B cell (primary cell): Measurements from ENCODE around the gene LTB. TPM values are rescaled to one million over a fixed set of nuclear protein-coding genes. Genes with fewer than 3 reads are reported as not detected.
A peak's percentile ranks its signal among the peaks of the same experiment; 100 is the strongest.

Experiments
- ATAC-seq: fragments of 200-7000 bp; cut with Tn5 transposase; one replicate; pipeline ENCODE4 v1.10.0; 2021; ENCODE audit warnings: low read depth, mild to moderate bottlenecking, moderate number of reproducible peaks, moderate library complexity
- CTCF ChIA-PET: fragments of 350-600 bp; sonication (Branson Sonifier 250); formaldehyde crosslinking; loops from one replicate; lab custom pipeline; 2021; ENCODE audit warnings: antibody characterized with exemption, inconsistent platforms; lab: Charles Lee
- POLR2A ChIA-PET: fragments of 350-600 bp; sonication (Branson Sonifier 250); formaldehyde crosslinking; loops from one replicate; lab custom pipeline; 2021; ENCODE audit warnings: antibody characterized with exemption; lab: Charles Lee
- DNase-seq: peaks from one replicate; pipeline ENCODE4 v3.0.0; 2013
- H2AFZ ChIP-seq: 2 replicates; pipeline ENCODE4 v1.6.1; 2012; ENCODE audit warnings: mild to moderate bottlenecking, low read depth, low read length; ENCODE audit not compliant: insufficient read depth, poor library complexity, severe bottlenecking
- H3K27ac ChIP-seq, 2 donors: 1 replicate in 1 of 2; 2 replicates in 1 of 2; pipeline ENCODE4 v1.5.1; 2012 to 2013; ENCODE audit warnings: low read length in 2 of 2, mild to moderate bottlenecking in 2 of 2, moderate library complexity in 1 of 2
- H3K27me3 ChIP-seq, 4 experiments: fragments of 200-600 bp in 1 of 4; sonication (generic) in 1 of 4; replicated peaks in 1 of 4; 1 replicate in 2 of 4; 2 replicates in 2 of 4; pipeline versions ENCODE4 v1.6.1 to v1.7.0; 2013 to 2016; ENCODE audit warnings: low read length in 3 of 4, mild to moderate bottlenecking in 2 of 4, mixed read lengths in 1 of 4, moderate library complexity in 1 of 4; ENCODE audit not compliant: insufficient read depth in 4 of 4, control insufficient read depth in 3 of 4; ENCODE audit errors: control extremely low read depth in 1 of 4
- H3K36me3 ChIP-seq, 2 experiments: replicated peaks in 1 of 2; 1 replicate in 1 of 2; 2 replicates in 1 of 2; pipeline versions ENCODE4 v1.6.1 to v1.7.1; 2013; ENCODE audit warnings: low read length in 1 of 2; ENCODE audit not compliant: insufficient read depth in 2 of 2, control insufficient read depth in 1 of 2; ENCODE audit errors: control extremely low read depth in 1 of 2, extremely low read depth in 1 of 2
- H3K4me1 ChIP-seq, 2 donors: fragments of 200-600 bp in 1 of 2; sonication (generic) in 1 of 2; 1 replicate in 1 of 2; 2 replicates in 1 of 2; pipeline versions ENCODE4 v1.5.1 to v1.6.1; 2013 to 2017; ENCODE audit warnings: low read length in 2 of 2; ENCODE audit not compliant: control insufficient read depth in 2 of 2, insufficient read depth in 2 of 2
- H3K4me2 ChIP-seq: replicated peaks from 2 replicates; pipeline ENCODE3; 2012; ENCODE audit warnings: mild to moderate bottlenecking, low read depth, low read length; ENCODE audit not compliant: poor library complexity, severe bottlenecking
- H3K4me3 ChIP-seq, 5 experiments: fragments of 200-600 bp in 1 of 5; sonication (generic) in 1 of 5; 1 replicate in 3 of 5; 2 replicates in 2 of 5; pipeline versions ENCODE4 v1.5.1 to v1.7.0; 2011 to 2016; ENCODE audit warnings: low read length in 4 of 5, mild to moderate bottlenecking in 4 of 5, low read depth in 2 of 5, control low read depth in 1 of 5, moderate library complexity in 1 of 5; ENCODE audit not compliant: insufficient read depth in 1 of 5; ENCODE audit errors: control extremely low read depth in 1 of 5, extremely low read depth in 1 of 5
- H3K79me2 ChIP-seq: fragments of 200-600 bp; sonication (generic); one replicate; pipeline ENCODE4 v1.6.0; 2016; ENCODE audit warnings: low read length; ENCODE audit not compliant: control insufficient read depth, insufficient read depth
- H3K9ac ChIP-seq: fragments of 200-600 bp; sonication (generic); 2 replicates; pipeline ENCODE4 v1.6.1; 2017; ENCODE audit warnings: mild to moderate bottlenecking, low read length, moderate library complexity
- H3K9me3 ChIP-seq, 3 donors: one replicate each; pipeline versions ENCODE4 v1.6.1 to v1.7.1; 2013; ENCODE audit warnings: low read length in 2 of 3; ENCODE audit not compliant: control insufficient read depth in 2 of 3, insufficient read depth in 1 of 3; ENCODE audit errors: control extremely low read depth in 1 of 3
- H4K20me1 ChIP-seq: 2 replicates; pipeline ENCODE4 v1.6.0; 2012; ENCODE audit warnings: mild to moderate bottlenecking, low read length; ENCODE audit not compliant: insufficient read depth, control insufficient read depth, poor library complexity, severe bottlenecking
- H3K27ac Mint-ChIP-seq: one replicate; pipeline ENCODE4 v1.8.0; 2021; ENCODE audit warnings: mixed read lengths
- H3K27me3 Mint-ChIP-seq: one replicate; pipeline ENCODE4 v1.8.0; 2021; ENCODE audit warnings: mixed read lengths
- H3K4me1 Mint-ChIP-seq: one replicate; pipeline ENCODE4 v1.8.0; 2021; ENCODE audit warnings: mixed read lengths
- H3K4me3 Mint-ChIP-seq: one replicate; pipeline ENCODE4 v1.8.0; 2021; ENCODE audit warnings: mixed read lengths
- H3K9me3 Mint-ChIP-seq: one replicate; pipeline ENCODE4 v1.8.0; 2022; ENCODE audit warnings: mixed read lengths; ENCODE audit not compliant: insufficient read depth
- EZH2 ChIP-seq: IDR thresholded peaks from 2 replicates; pipeline ENCODE4 v1.6.1; 2012; ENCODE audit warnings: borderline replicate concordance, low read depth, mild to moderate bottlenecking, moderate library complexity, low read length; ENCODE audit not compliant: insufficient read depth, poor library complexity, severe bottlenecking
- WGBS: methylation state at CpG from one replicate; pipeline ENCODE4 v1.1.5; 2013; ENCODE audit warnings: missing lambda C conversion rate; ENCODE audit not compliant: insufficient coverage; 5-methylcytosine and 5-hydroxymethylcytosine counted together
- intact Hi-C: fragments of 100-400 bp; cut with micrococcal nuclease; formaldehyde crosslinking; loops from one replicate; pipeline ENCODE4 v1.10.0; 2022
- polyA plus RNA-seq: library from polyadenylated mRNA; depleted of rRNA; stranded (reverse); fragments of >200 nt; gene quantifications from 2 replicates; pipeline ENCODE4 v1.2.3, GENCODE V29; 2012
- total RNA-seq, 2 donors: library from RNA; stranded (reverse); fragments of 120-200 nt in 1 of 2; gene quantifications; 1 replicate in 1 of 2; 2 replicates in 1 of 2; pipeline versions ENCODE4 v1.2.3 to v1.2.4, GENCODE V29; 2013 to 2022
- TF ChIP-seq, protein P1 (sequence below): fragments of 200-600 bp; IDR thresholded peaks from one replicate; pipeline ENCODE4 v1.8.0; 2022; ENCODE audit warnings: antibody characterized with exemption, mild to moderate bottlenecking

The LTB gene
- total and polyA plus RNA-seq, 2 donors (not counting 1 experiment from before 2014, with no cell fraction given): 488 to 938 TPM

DNA sequence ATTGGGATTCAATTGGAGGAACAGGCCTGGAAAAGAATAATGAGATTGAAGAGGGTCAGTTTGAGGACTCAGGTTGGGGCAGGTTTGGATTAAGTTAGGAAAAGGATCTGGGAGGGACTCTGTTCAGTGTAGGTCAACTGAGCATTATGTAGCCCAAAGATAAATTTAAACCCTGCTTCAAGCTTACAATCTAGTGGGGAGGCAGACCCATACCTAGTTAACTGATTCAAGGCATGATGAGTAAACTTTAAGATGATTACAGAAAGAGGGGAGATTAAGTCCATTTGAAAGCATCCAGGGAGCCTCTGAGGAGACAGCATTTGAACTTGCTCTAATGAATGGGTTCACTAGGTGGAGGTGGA is 21.5 kb downstream of the LTB start:
- ChIA-PET POLR2A (interaction anchor here (1.2 to 42.6 kb wide), 2 partner anchors 14 to 24 kb away, joined by 3 to 1450 read pairs; partner anchors contain the start of genes LST1, LTA, LTB and NCR3), CTCF (interaction anchor here (1.3 to 29.4 kb wide), 4 partner anchors 9 to 30 kb away, joined by 4 to 2241 read pairs (median 28); partner anchors contain the start of genes DDX39B, LST1, LTB and NCR3)
- ATAC-seq: no peak
- Histone ChIP-seq H3K4me3 (peak overlapping the region in 4 of 5 experiments; percentile 2 to 61 (median 42)), H3K27ac (peak overlapping the region; percentile 80 to 87), H3K36me3 (peaks cover 0 to 7% of the 10 kb centered on the region in 2 experiments), H3K27me3 (no peaks in the 10 kb centered on the region), H3K9me3 (no peaks in the 10 kb centered on the region), H4K20me1 (peaks cover 20% of the 10 kb centered on the region), H3K4me2 (peak overlapping the region; percentile 92), H2AFZ (no peak overlapping the region), H3K4me1 (peaks cover 79 to 81% of the 10 kb centered on the region in 2 donors), H3K79me2 (peaks cover 72% of the 10 kb centered on the region), H3K9ac (peak overlapping the region; percentile 54)
- Mint-ChIP-seq H3K9me3 (no peaks in the 10 kb centered on the region), H3K27me3 (no peaks in the 10 kb centered on the region), H3K4me3 (peak overlapping the region; percentile 92), H3K27ac (peak overlapping the region; percentile 94), H3K4me1 (peaks cover 86% of the 10 kb centered on the region)
- intact Hi-C loops: loop anchor here (1.0 to 2.0 kb wide), 4 partner anchors 8 to 14 kb away; partner anchors contain the start of genes ATP6V1G2, LTA and NFKBIL1
- TF ChIP-seq, protein P1, sequence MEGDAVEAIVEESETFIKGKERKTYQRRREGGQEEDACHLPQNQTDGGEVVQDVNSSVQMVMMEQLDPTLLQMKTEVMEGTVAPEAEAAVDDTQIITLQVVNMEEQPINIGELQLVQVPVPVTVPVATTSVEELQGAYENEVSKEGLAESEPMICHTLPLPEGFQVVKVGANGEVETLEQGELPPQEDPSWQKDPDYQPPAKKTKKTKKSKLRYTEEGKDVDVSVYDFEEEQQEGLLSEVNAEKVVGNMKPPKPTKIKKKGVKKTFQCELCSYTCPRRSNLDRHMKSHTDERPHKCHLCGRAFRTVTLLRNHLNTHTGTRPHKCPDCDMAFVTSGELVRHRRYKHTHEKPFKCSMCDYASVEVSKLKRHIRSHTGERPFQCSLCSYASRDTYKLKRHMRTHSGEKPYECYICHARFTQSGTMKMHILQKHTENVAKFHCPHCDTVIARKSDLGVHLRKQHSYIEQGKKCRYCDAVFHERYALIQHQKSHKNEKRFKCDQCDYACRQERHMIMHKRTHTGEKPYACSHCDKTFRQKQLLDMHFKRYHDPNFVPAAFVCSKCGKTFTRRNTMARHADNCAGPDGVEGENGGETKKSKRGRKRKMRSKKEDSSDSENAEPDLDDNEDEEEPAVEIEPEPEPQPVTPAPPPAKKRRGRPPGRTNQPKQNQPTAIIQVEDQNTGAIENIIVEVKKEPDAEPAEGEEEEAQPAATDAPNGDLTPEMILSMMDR: no peak
- no peak for TF ChIP-seq EZH2
- no peak for DNase-seq

DNA sequence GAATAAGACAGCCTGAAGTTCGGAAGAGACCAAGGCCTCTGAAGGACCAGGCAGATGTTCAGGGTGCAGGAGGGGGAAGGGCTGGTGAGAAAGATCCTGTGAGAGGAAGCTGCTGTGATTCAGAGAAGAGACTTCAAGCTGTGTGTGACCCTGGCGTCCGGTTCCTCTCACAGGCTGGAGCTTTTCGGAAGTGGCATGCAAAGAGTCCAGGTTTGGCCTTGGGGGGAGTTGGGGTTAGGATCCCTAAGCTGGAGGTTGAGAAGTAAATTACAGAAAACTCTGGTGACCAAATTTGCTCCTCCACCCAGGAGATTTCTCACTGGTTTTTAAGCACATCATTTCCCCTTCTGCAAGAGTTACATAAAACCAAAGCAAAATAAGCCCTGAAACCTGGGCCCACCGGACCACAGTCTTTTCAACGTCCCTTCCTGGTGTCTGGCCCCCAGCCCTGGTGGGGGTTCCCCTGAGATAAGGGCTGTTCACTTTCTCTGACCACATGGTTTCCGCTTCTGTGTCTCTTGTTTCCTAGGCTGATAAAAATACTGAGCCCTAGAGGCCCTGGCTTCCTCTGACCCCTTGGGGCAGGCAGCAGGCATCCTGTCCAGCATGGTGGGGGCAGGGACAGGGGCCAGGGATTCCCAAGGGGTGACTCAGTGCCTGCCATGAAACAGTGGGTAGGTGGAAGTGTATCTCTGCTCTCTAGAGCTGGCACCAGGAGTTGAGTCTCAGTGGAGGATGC is 22.1 kb downstream of the LTB start:
- intact Hi-C loops: loop anchor here (1.0 to 2.0 kb wide), 5 partner anchors 8 to 21 kb away; partner anchors contain the start of genes ATP6V1G2, LTA and NFKBIL1
- H3K9me3 Mint-ChIP-seq: no peaks in the 10 kb centered on the region
- peak overlapping the region; percentile 54 for H3K9ac ChIP-seq
- H3K27ac ChIP-seq: peak overlapping the region; percentile 80 to 87
- H3K27me3 ChIP-seq: no peaks in the 10 kb centered on the region
- peaks cover 0 to 6% of the 10 kb centered on the region in 2 experiments for H3K36me3 ChIP-seq
- H3K4me1 Mint-ChIP-seq: peaks cover 82% of the 10 kb centered on the region
- WGBS: 1% methylated on average over 7 of the region's 7 CpGs
- no peaks in the 10 kb centered on the region for H3K9me3 ChIP-seq
- H3K4me1 ChIP-seq: peaks cover 80 to 81% of the 10 kb centered on the region in 2 donors
- ChIA-PET CTCF (interaction anchor here (0.5 to 29.4 kb wide), 6 partner anchors 9 to 303 kb away, joined by 3 to 2241 read pairs (median 13); partner anchors contain the start of genes DDX39B, LST1, LTB and NCR3), POLR2A (interaction anchor here (0.6 to 42.6 kb wide), 5 partner anchors 9 to 62 kb away, joined by 3 to 1450 read pairs (median 4); partner anchors contain the start of genes LST1, LTA, LTB and NCR3)
- peak; percentile 64 for ATAC-seq
- TF ChIP-seq EZH2: no peak
- peaks cover 20% of the 10 kb centered on the region for H4K20me1 ChIP-seq
- peak overlapping the region; percentile 94 for H3K27ac Mint-ChIP-seq
- peak overlapping the region; percentile 92 for H3K4me3 Mint-ChIP-seq
- no peak overlapping the region for H2AFZ ChIP-seq
- peak overlapping the region; percentile 92 for H3K4me2 ChIP-seq
- H3K4me3 ChIP-seq: peak overlapping the region; percentile 4 to 61 (median 45)
- peak; percentile 83 for DNase-seq
- H3K27me3 Mint-ChIP-seq: no peaks in the 10 kb centered on the region
- H3K79me2 ChIP-seq: peaks cover 68% of the 10 kb centered on the region
